Measurements from ENCODE around the gene ATP1A3.

ATP1A3 gene

GRCh38 chr19:41978470-41978869 is 15.6 kb downstream of the ATP1A3 start:
- Histone ChIP-seq H3K27ac (ENCODE audit: low read length, poor library complexity, severe bottlenecking) (no peak overlapping the region), H2BK12ac (ENCODE audit: low read length in 2 of 2) (no peak overlapping the region), H2AK5ac (ENCODE audit: low read length, severe bottlenecking) (no peak overlapping the region), H3K18ac (ENCODE audit: low read depth in 1 of 2, low read length in 2 of 2) (no peak overlapping the region), H2BK120ac (ENCODE audit: low read depth, low read length) (no peak overlapping the region), H4K8ac (ENCODE audit: low read length) (no peak overlapping the region), H3K9ac (ENCODE audit: low read length) (no peak overlapping the region), H3K4ac (ENCODE audit: low read depth in 1 of 2, low read length in 2 of 2) (no peak overlapping the region), H4K91ac (ENCODE audit: low read length) (no peak overlapping the region), H3K4me2 (ENCODE audit: low read length, poor library complexity, severe bottlenecking) (no peak overlapping the region), H3K79me1 (replicated peaks; ENCODE audit: low read length, poor library complexity, severe bottlenecking) (no peaks in the 10 kb centered on the region), H2BK5ac (ENCODE audit: low read depth, low read length, poor library complexity, severe bottlenecking) (no peak overlapping the region), H3K4me1 (ENCODE audit: control insufficient read depth, insufficient read depth, low read depth, low read length) (no peaks in the 10 kb centered on the region), H2AFZ (ENCODE audit: low read depth, low read length) (no peak overlapping the region), H3K4me3 (ENCODE audit: insufficient read depth in 1 of 2, low read depth in 1 of 2, low read length in 2 of 2) (no peak overlapping the region), H3K9me3 (ENCODE audit: control insufficient read depth, low read length) (no peaks in the 10 kb centered on the region), H3K27me3 (ENCODE audit: control insufficient read depth in 1 of 2, insufficient read depth in 1 of 2, low read length in 2 of 2) (peaks cover 4 to 28% of the 10 kb centered on the region in 2 experiments), H3K23ac (ENCODE audit: low read length in 2 of 2) (no peak overlapping the region), H3K14ac (ENCODE audit: low read length in 2 of 2) (no peak overlapping the region), H2BK15ac (ENCODE audit: low read depth, poor library complexity, severe bottlenecking) (no peak overlapping the region), H3K36me3 (ENCODE audit: control insufficient read depth in 1 of 2, insufficient read depth in 2 of 2, low read depth in 1 of 2, low read length in 2 of 2) (no peaks in the 10 kb centered on the region)
- 89% methylated on average over 17 of the region's 17 CpGs for WGBS
- no peak for DNase-seq

- DNase-seq: no peak
- no peak overlapping the region for H2AFZ ChIP-seq (ENCODE audit: low read depth, low read length)
- no peak overlapping the region for H3K9ac ChIP-seq (ENCODE audit: low read length)
- no peaks in the 10 kb centered on the region for H3K79me1 ChIP-seq (replicated peaks; ENCODE audit: low read length, poor library complexity, severe bottlenecking)
- H2AK5ac ChIP-seq (ENCODE audit: low read length, severe bottlenecking): no peak overlapping the region
- no peaks in the 10 kb centered on the region for H3K9me3 ChIP-seq (ENCODE audit: control insufficient read depth, low read length)
- no peak overlapping the region for H3K4ac ChIP-seq (ENCODE audit: low read depth in 1 of 2, low read length in 2 of 2)
- peaks cover 4 to 34% of the 10 kb centered on the region in 2 experiments for H3K27me3 ChIP-seq (ENCODE audit: control insufficient read depth in 1 of 2, insufficient read depth in 1 of 2, low read length in 2 of 2)
- no peak overlapping the region for H3K4me2 ChIP-seq (ENCODE audit: low read length, poor library complexity, severe bottlenecking)
- H3K14ac ChIP-seq (ENCODE audit: low read length in 2 of 2): no peak overlapping the region
- no peaks in the 10 kb centered on the region for H3K4me1 ChIP-seq (ENCODE audit: control insufficient read depth, insufficient read depth, low read depth, low read length)
- no peak overlapping the region for H3K27ac ChIP-seq (ENCODE audit: low read length, poor library complexity, severe bottlenecking)
- H2BK5ac ChIP-seq (ENCODE audit: low read depth, low read length, poor library complexity, severe bottlenecking): no peak overlapping the region
- H4K91ac ChIP-seq (ENCODE audit: low read length): peak overlapping the region; percentile 21
- H4K8ac ChIP-seq (ENCODE audit: low read length): no peak overlapping the region
- H2BK120ac ChIP-seq (ENCODE audit: low read depth, low read length): no peak overlapping the region
- H3K4me3 ChIP-seq (ENCODE audit: insufficient read depth in 1 of 2, low read depth in 1 of 2, low read length in 2 of 2): no peak overlapping the region
- H3K23ac ChIP-seq (ENCODE audit: low read length in 2 of 2): no peak overlapping the region
- H2BK15ac ChIP-seq (ENCODE audit: low read depth, poor library complexity, severe bottlenecking): no peak overlapping the region
- H3K18ac ChIP-seq (ENCODE audit: low read depth in 1 of 2, low read length in 2 of 2): no peak overlapping the region
- WGBS: 90% methylated on average over 22 of the region's 22 CpGs
- no peak overlapping the region for H2BK12ac ChIP-seq (ENCODE audit: low read length in 2 of 2)
- no peaks in the 10 kb centered on the region for H3K36me3 ChIP-seq (ENCODE audit: control insufficient read depth in 1 of 2, insufficient read depth in 2 of 2, low read depth in 1 of 2, low read length in 2 of 2)
These were observed 16.1 kb downstream of the ATP1A3 start for GRCh38 chr19:41977916-41978315.

GRCh38 chr19:41974652-41975051 is 19.4 kb downstream of the ATP1A3 start:
- H4K91ac ChIP-seq (ENCODE audit: low read length): no peak overlapping the region
- no peak overlapping the region for H3K18ac ChIP-seq (ENCODE audit: low read depth in 1 of 2, low read length in 2 of 2)
- H3K4ac ChIP-seq (ENCODE audit: low read depth in 1 of 2, low read length in 2 of 2): no peak overlapping the region
- H4K8ac ChIP-seq (ENCODE audit: low read length): no peak overlapping the region
- no peak overlapping the region for H2BK120ac ChIP-seq (ENCODE audit: low read depth, low read length)
- H3K4me2 ChIP-seq (ENCODE audit: low read length, poor library complexity, severe bottlenecking): no peak overlapping the region
- H3K79me1 ChIP-seq (replicated peaks; ENCODE audit: low read length, poor library complexity, severe bottlenecking): no peaks in the 10 kb centered on the region
- no peak overlapping the region for H2AFZ ChIP-seq (ENCODE audit: low read depth, low read length)
- peaks cover 8 to 19% of the 10 kb centered on the region in 2 experiments for H3K27me3 ChIP-seq (ENCODE audit: control insufficient read depth in 1 of 2, insufficient read depth in 1 of 2, low read length in 2 of 2)
- peak overlapping the region in 1 of 2 experiments; percentile 64 for H3K14ac ChIP-seq (ENCODE audit: low read length in 2 of 2)
- no peak overlapping the region for H3K9ac ChIP-seq (ENCODE audit: low read length)
- H2BK12ac ChIP-seq (ENCODE audit: low read length in 2 of 2): no peak overlapping the region
- H3K4me1 ChIP-seq (ENCODE audit: control insufficient read depth, insufficient read depth, low read depth, low read length): no peaks in the 10 kb centered on the region
- no peaks in the 10 kb centered on the region for H3K36me3 ChIP-seq (ENCODE audit: control insufficient read depth in 1 of 2, insufficient read depth in 2 of 2, low read depth in 1 of 2, low read length in 2 of 2)
- H2BK5ac ChIP-seq (ENCODE audit: low read depth, low read length, poor library complexity, severe bottlenecking): no peak overlapping the region
- H3K27ac ChIP-seq (ENCODE audit: low read length, poor library complexity, severe bottlenecking): no peak overlapping the region
- no peaks in the 10 kb centered on the region for H3K9me3 ChIP-seq (ENCODE audit: control insufficient read depth, low read length)
- no peak for DNase-seq
- H3K23ac ChIP-seq (ENCODE audit: low read length in 2 of 2): no peak overlapping the region
- no peak overlapping the region for H3K4me3 ChIP-seq (ENCODE audit: insufficient read depth in 1 of 2, low read depth in 1 of 2, low read length in 2 of 2)
- 80% methylated on average over 5 of the region's 8 CpGs for WGBS
- no peak overlapping the region for H2AK5ac ChIP-seq (ENCODE audit: low read length, severe bottlenecking)
- no peak overlapping the region for H2BK15ac ChIP-seq (ENCODE audit: low read depth, poor library complexity, severe bottlenecking)

DNA sequence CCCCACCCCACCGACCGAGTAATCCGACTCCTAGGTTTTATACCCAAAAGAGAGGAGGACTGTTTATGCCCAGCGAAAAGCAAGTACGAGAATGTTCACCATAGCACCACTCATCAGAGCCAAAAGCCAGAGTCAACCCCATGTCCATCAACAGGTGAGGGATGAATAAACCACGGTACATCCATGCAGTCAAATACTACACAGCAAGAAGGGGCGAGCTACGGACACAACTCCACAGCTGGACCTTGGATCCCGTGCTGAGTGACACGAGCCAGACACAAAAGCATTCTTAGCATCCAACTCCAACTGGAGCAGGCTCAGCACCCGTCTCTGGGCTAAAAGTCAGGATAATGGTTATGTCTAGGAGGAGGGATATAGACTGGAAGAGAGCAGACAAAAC is 22.7 kb downstream of the ATP1A3 start:
- H4K91ac ChIP-seq (ENCODE audit: low read length): no peak overlapping the region
- H2AFZ ChIP-seq (ENCODE audit: low read depth, low read length): no peak overlapping the region
- no peak overlapping the region for H2BK120ac ChIP-seq (ENCODE audit: low read depth, low read length)
- no peak overlapping the region for H2AK5ac ChIP-seq (ENCODE audit: low read length, severe bottlenecking)
- no peaks in the 10 kb centered on the region for H3K9me3 ChIP-seq (ENCODE audit: control insufficient read depth, low read length)
- no peak overlapping the region for H3K23ac ChIP-seq (ENCODE audit: low read length in 2 of 2)
- H3K4me3 ChIP-seq (ENCODE audit: insufficient read depth in 1 of 2, low read depth in 1 of 2, low read length in 2 of 2): no peak overlapping the region
- H3K9ac ChIP-seq (ENCODE audit: low read length): no peak overlapping the region
- H3K27ac ChIP-seq (ENCODE audit: low read length, poor library complexity, severe bottlenecking): no peak overlapping the region
- peaks cover 20 to 39% of the 10 kb centered on the region in 2 experiments for H3K27me3 ChIP-seq (ENCODE audit: control insufficient read depth in 1 of 2, insufficient read depth in 1 of 2, low read length in 2 of 2)
- H3K4ac ChIP-seq (ENCODE audit: low read depth in 1 of 2, low read length in 2 of 2): no peak overlapping the region
- 86% methylated on average over 11 of the region's 11 CpGs for WGBS
- no peak overlapping the region for H3K14ac ChIP-seq (ENCODE audit: low read length in 2 of 2)
- no peak overlapping the region for H2BK12ac ChIP-seq (ENCODE audit: low read length in 2 of 2)
- H2BK15ac ChIP-seq (ENCODE audit: low read depth, poor library complexity, severe bottlenecking): no peak overlapping the region
- H3K18ac ChIP-seq (ENCODE audit: low read depth in 1 of 2, low read length in 2 of 2): no peak overlapping the region
- H3K4me1 ChIP-seq (ENCODE audit: control insufficient read depth, insufficient read depth, low read depth, low read length): no peaks in the 10 kb centered on the region
- H3K36me3 ChIP-seq (ENCODE audit: control insufficient read depth in 1 of 2, insufficient read depth in 2 of 2, low read depth in 1 of 2, low read length in 2 of 2): no peaks in the 10 kb centered on the region
- no peak for DNase-seq
- no peak overlapping the region for H4K8ac ChIP-seq (ENCODE audit: low read length)
- H3K4me2 ChIP-seq (ENCODE audit: low read length, poor library complexity, severe bottlenecking): no peak overlapping the region
- H2BK5ac ChIP-seq (ENCODE audit: low read depth, low read length, poor library complexity, severe bottlenecking): no peak overlapping the region
- no peaks in the 10 kb centered on the region for H3K79me1 ChIP-seq (replicated peaks; ENCODE audit: low read length, poor library complexity, severe bottlenecking)
